H9 (cell line): ENCODE results near the gene SLC6A19. TPM values are rescaled to one million over a fixed set of nuclear protein-coding genes. Genes with fewer than 3 reads are reported as not detected.

ENCODE experiments used
- DNase-seq: peaks from one replicate; pipeline ENCODE4 v3.0.0-alpha.2; 2017
- H2AFZ ChIP-seq: one replicate; pipeline ENCODE4 v1.6.1; 2013; ENCODE audit warnings: mild to moderate bottlenecking, low read length, control low read depth, moderate library complexity
- H2AK5ac ChIP-seq: 2 replicates; pipeline ENCODE4 v1.6.1; 2013; ENCODE audit warnings: low read length, control low read depth, mixed read lengths; ENCODE audit not compliant: insufficient read length
- H2BK120ac ChIP-seq: one replicate; pipeline ENCODE4 v1.6.1; 2013; ENCODE audit warnings: low read depth, mild to moderate bottlenecking, low read length, control low read depth, inconsistent platforms; ENCODE audit not compliant: poor library complexity, severe bottlenecking
- H2BK12ac ChIP-seq: 2 replicates; pipeline ENCODE4 v1.6.1; 2013; ENCODE audit warnings: low read length, control low read depth, mixed read lengths, low read depth; ENCODE audit not compliant: insufficient read length
- H2BK15ac ChIP-seq: 2 replicates; pipeline ENCODE4 v1.6.1; 2013; ENCODE audit warnings: low read depth, low read length, control low read depth
- H2BK20ac ChIP-seq: one replicate; pipeline ENCODE4 v1.6.1; 2013; ENCODE audit warnings: low read depth, mild to moderate bottlenecking, low read length, control low read depth, inconsistent platforms; ENCODE audit not compliant: poor library complexity, severe bottlenecking
- H2BK5ac ChIP-seq: 2 replicates; pipeline ENCODE4 v1.6.1; 2013; ENCODE audit warnings: low read length, control low read depth, mixed read lengths; ENCODE audit not compliant: insufficient read length
- H3K14ac ChIP-seq: 2 replicates; pipeline ENCODE4 v1.6.1; 2013; ENCODE audit warnings: low read length, control low read depth; ENCODE audit not compliant: insufficient read depth
- H3K18ac ChIP-seq: 2 replicates; pipeline ENCODE4 v1.6.1; 2013; ENCODE audit warnings: low read depth, mild to moderate bottlenecking, mixed read lengths, low read length, control low read depth; ENCODE audit not compliant: insufficient read length
- H3K23ac ChIP-seq: 2 replicates; pipeline ENCODE4 v1.6.1; 2013; ENCODE audit warnings: low read length, control low read depth, mixed read lengths, low read depth; ENCODE audit not compliant: insufficient read length
- H3K23me2 ChIP-seq: 2 replicates; pipeline ENCODE4 v1.6.1; 2013; ENCODE audit warnings: low read depth, mild to moderate bottlenecking, mixed read lengths, low read length, control low read depth; ENCODE audit not compliant: insufficient read length, poor library complexity, severe bottlenecking
- H3K27ac ChIP-seq: 2 replicates; pipeline ENCODE4 v1.5.1; 2013; ENCODE audit warnings: low read length, control low read depth, mixed read lengths, low read depth; ENCODE audit not compliant: insufficient read length
- H3K27me3 ChIP-seq: 2 replicates; pipeline ENCODE4 v1.6.1; 2013; ENCODE audit warnings: low read length, control low read depth, inconsistent platforms; ENCODE audit not compliant: insufficient read depth
- H3K4ac ChIP-seq: 2 replicates; pipeline ENCODE4 v1.6.1; 2013; ENCODE audit warnings: low read depth, mild to moderate bottlenecking, control low read depth, inconsistent platforms, low read length, moderate library complexity
- H3K4me1 ChIP-seq: 2 replicates; pipeline ENCODE4 v1.6.1; 2013; ENCODE audit warnings: low read length, control low read depth, inconsistent platforms; ENCODE audit not compliant: insufficient read depth
- H3K4me2 ChIP-seq: 2 replicates; pipeline ENCODE4 v1.6.1; 2013; ENCODE audit warnings: low read length, control low read depth, mixed read lengths; ENCODE audit not compliant: insufficient read length, insufficient read depth
- H3K56ac ChIP-seq: 2 replicates; pipeline ENCODE4 v1.6.1; 2013; ENCODE audit warnings: low read depth, mild to moderate bottlenecking, mixed read lengths, low read length, control low read depth; ENCODE audit not compliant: insufficient read length
- H3K79me1 ChIP-seq: 2 replicates; pipeline ENCODE4 v1.6.1; 2013; ENCODE audit warnings: low read depth, mild to moderate bottlenecking, moderate library complexity, low read length, control low read depth, inconsistent platforms; ENCODE audit not compliant: insufficient read depth, poor library complexity, severe bottlenecking
- H3K79me2 ChIP-seq: 2 replicates; pipeline ENCODE4 v1.6.1; 2013; ENCODE audit warnings: low read length, control low read depth, inconsistent platforms; ENCODE audit not compliant: insufficient read depth
- H3K9ac ChIP-seq: 2 replicates; pipeline ENCODE4 v1.6.1; 2013; ENCODE audit warnings: low read length, control low read depth, mixed read lengths; ENCODE audit not compliant: insufficient read length; ENCODE audit errors: extremely low read depth
- H3K9me3 ChIP-seq: one replicate; pipeline ENCODE4 v1.6.1; 2013; ENCODE audit warnings: low read depth, low read length, inconsistent platforms; ENCODE audit not compliant: control insufficient read depth
- H3T11ph ChIP-seq: one replicate; pipeline ENCODE4 v1.6.1; 2013; ENCODE audit warnings: mild to moderate bottlenecking, low read length, control low read depth, inconsistent platforms
- H4K20me1 ChIP-seq: one replicate; pipeline ENCODE4 v1.6.1; 2013; ENCODE audit not compliant: control insufficient read depth, insufficient read length, insufficient read depth
- H4K5ac ChIP-seq: 2 replicates; pipeline ENCODE4 v1.6.1; 2013; ENCODE audit warnings: low read depth, mild to moderate bottlenecking, mixed read lengths, low read length, control low read depth; ENCODE audit not compliant: insufficient read length
- H4K8ac ChIP-seq: replicated peaks from 2 replicates; pipeline ENCODE4 v1.6.1; 2013; ENCODE audit warnings: low read length, control low read depth, mixed read lengths, low read depth; ENCODE audit not compliant: insufficient read length
- H4K91ac ChIP-seq: 2 replicates; pipeline ENCODE4 v1.6.1; 2013; ENCODE audit warnings: low read depth, mild to moderate bottlenecking, moderate library complexity, mixed read lengths, low read length, control low read depth; ENCODE audit not compliant: insufficient read length
- H3K27ac Mint-ChIP-seq, 3 experiments: 2 replicates in 2 of 3; 3 replicates in 1 of 3; pipeline ENCODE4 v1.8.0; 2020 to 2021; ENCODE audit warnings: mixed read lengths in 3 of 3, mild to moderate bottlenecking in 1 of 3, moderate library complexity in 1 of 3
- H3K27me3 Mint-ChIP-seq: 2 replicates; pipeline ENCODE4 v1.8.0; 2021; ENCODE audit warnings: low read depth, mild to moderate bottlenecking, moderate library complexity, mixed read lengths
- H3K36me3 Mint-ChIP-seq, 3 experiments: 2 replicates in 2 of 3; 3 replicates in 1 of 3; pipeline ENCODE4 v1.8.0; 2020 to 2021; ENCODE audit warnings: low read depth in 3 of 3, mixed read lengths in 3 of 3; ENCODE audit not compliant: insufficient read depth in 1 of 3
- H3K4me1 Mint-ChIP-seq, 2 experiments: 2 replicates each; pipeline ENCODE4 v1.8.0; 2020; ENCODE audit warnings: mixed read lengths in 2 of 2
- H3K4me3 Mint-ChIP-seq, 2 experiments: 2 replicates in 1 of 2; 3 replicates in 1 of 2; pipeline ENCODE4 v1.8.0; 2020 to 2021; ENCODE audit warnings: mild to moderate bottlenecking in 2 of 2, mixed read lengths in 2 of 2, moderate library complexity in 1 of 2
- H3K9me3 Mint-ChIP-seq, 2 experiments: 2 replicates in 1 of 2; 3 replicates in 1 of 2; pipeline ENCODE4 v1.8.0; 2020; ENCODE audit warnings: mild to moderate bottlenecking in 2 of 2, mixed read lengths in 2 of 2, moderate library complexity in 1 of 2
- CTCF ChIP-seq: fragments of 200-600 bp; sonication (generic); conservative IDR thresholded peaks from 3 replicates; pipeline ENCODE4 v1.8.0; 2021; ENCODE audit warnings: antibody characterized with exemption, mild to moderate bottlenecking
- WGBS: extraction: QIAGEN DNeasy Blood & Tissue Kit; methylation state at CpG from one replicate; pipeline ENCODE4 v1.1.7; 2013; ENCODE audit warnings: missing lambda C conversion rate, low lambda C conversion rate, mixed read lengths; ENCODE audit not compliant: insufficient read length; ENCODE audit errors: extremely low coverage; 5-methylcytosine and 5-hydroxymethylcytosine counted together
- total RNA-seq: library from RNA; stranded (reverse); gene quantifications from 2 replicates; pipeline ENCODE4 v1.2.1, GENCODE V29; 2021

SLC6A19 gene
- total RNA-seq, 1 experiment from 2014 or later, result not detected

- Histone ChIP-seq H2BK15ac (no peak overlapping the region), H3K79me2 (no peaks in the 10 kb centered on the region), H2BK20ac (no peak overlapping the region), H4K5ac (peak overlapping the region; percentile 12), H3K79me1 (no peaks in the 10 kb centered on the region), H2AFZ (no peak overlapping the region), H3K4me2 (no peak overlapping the region), H3K4ac (no peak overlapping the region), H3K14ac (no peak overlapping the region), H3K9me3 (no peaks in the 10 kb centered on the region), H4K20me1 (no peaks in the 10 kb centered on the region), H2AK5ac (no peak overlapping the region), H3K18ac (no peak overlapping the region), H3K23me2 (no peaks in the 10 kb centered on the region), H2BK12ac (no peak overlapping the region), H4K91ac (no peak overlapping the region), H3K4me1 (no peaks in the 10 kb centered on the region), H3K27ac (no peak overlapping the region), H3K23ac (no peak overlapping the region), H3K27me3 (no peaks in the 10 kb centered on the region), H3K56ac (no peak overlapping the region), H4K8ac (no peak overlapping the region), H3T11ph (no peak overlapping the region), H2BK5ac (no peak overlapping the region), H3K9ac (no peak overlapping the region), H2BK120ac (no peak overlapping the region)
- Mint-ChIP-seq H3K9me3 (no peaks in the 10 kb centered on the region), H3K27ac (peak overlapping the region in 1 of 3 experiments; percentile 16; a peak in 1 of 7 replicates), H3K4me3 (no peak overlapping the region), H3K36me3 (peaks cover 21 to 37% (median 29%) of the 10 kb centered on the region in 3 experiments; a peak in 6 of 7 replicates), H3K4me1 (no peaks in the 10 kb centered on the region), H3K27me3 (peaks cover 1% of the 10 kb centered on the region; the same call in 1 of the 2 replicates)
- TF ChIP-seq CTCF, result no peak
- no CpG with 5 or more reads among the region's 13 CpGs for WGBS
- DNase-seq, result no peak
These were observed 67.3 kb downstream of the SLC6A19 start for GRCh38 chr5:1268666-1269065.
